DMS114 treated with DMSO at 0.1 percent for 48 hours (cell line): Measurements from ENCODE around the gene TMEM240.
"Not testable (repeated sequence)": the region's sequence is repeated elsewhere in the genome, so short reads cannot be mapped to it uniquely, and the experiment has no call there.

Source experiments
- DNase-seq: peaks from one replicate; lab custom pipeline; 2025; ENCODE audit not compliant: unreplicated experiment; lab: John Stamatoyannopoulos, UW

TMEM240 gene

DNA sequence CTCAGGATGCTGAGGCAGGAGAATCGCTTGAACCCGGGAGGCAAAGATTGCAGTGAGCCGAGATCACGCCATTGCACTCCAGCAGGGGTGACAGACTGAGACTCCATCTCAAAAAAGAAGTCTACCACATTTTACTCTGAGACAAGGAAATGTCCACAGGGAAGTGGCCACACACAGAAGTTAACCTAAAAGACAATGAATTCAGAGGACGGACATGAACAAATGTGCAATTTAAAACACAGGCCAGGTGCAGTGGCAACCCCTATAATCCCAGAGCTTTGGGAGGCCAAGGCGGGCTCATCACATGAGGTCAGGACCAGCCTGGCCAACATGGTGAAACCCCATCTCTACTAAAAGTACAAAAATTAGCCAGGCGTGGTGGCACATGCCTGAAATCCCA lies 17.3 kb upstream of the TMEM240 start:
- not testable (repeated sequence) for DNase-seq

DNA sequence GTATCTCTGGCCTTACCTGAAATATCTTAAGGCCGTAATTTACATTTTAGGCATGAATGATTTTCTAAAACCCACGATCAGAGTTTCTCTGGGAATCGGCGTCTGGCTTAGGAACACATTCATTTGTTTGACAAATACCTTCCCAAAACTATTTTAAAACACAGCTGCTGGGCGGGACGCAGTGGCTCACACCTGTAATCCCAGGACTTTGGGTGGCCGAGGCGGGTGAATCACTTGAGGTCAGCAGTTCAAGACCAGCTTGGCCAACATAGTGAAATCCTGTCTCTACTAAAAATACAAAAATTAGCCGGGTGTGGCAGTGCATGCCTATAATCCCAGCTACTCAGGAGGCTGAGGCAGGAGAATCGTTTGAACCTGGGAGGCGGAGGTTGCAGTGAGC lies 16.5 kb upstream of the TMEM240 start:
- not testable (repeated sequence) for DNase-seq

- DNase-seq = no peak
These were observed 16.1 kb upstream of the TMEM240 start for GRCh38 chr1:1556505-1556904.

GRCh38 chr1:1554926-1555915 lies 14.8 kb upstream of the TMEM240 start:
- DNase-seq = no peak

DNA sequence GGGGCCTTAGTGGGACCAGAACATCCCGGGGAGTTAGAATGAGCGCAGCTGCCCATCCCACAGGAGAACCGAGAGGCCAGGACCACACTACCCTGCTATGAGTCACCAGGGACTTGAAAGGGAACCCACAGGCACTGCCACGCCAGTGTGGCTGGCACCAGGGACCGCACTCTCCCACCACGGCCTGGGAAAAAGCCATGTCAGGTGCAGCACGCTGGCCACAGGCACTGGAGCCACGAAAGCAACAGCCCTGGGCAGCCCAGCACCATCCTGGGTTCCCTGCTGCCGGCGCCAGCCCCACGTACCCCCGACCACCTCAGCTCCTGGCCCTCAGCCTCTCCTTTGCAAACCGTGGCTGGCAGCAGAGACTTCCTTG lies 14.1 kb upstream of the TMEM240 start:
- no peak for DNase-seq

GRCh38 chr1:1553821-1554494 lies 13.5 kb upstream of the TMEM240 start:
- DNase-seq = no peak

DNA sequence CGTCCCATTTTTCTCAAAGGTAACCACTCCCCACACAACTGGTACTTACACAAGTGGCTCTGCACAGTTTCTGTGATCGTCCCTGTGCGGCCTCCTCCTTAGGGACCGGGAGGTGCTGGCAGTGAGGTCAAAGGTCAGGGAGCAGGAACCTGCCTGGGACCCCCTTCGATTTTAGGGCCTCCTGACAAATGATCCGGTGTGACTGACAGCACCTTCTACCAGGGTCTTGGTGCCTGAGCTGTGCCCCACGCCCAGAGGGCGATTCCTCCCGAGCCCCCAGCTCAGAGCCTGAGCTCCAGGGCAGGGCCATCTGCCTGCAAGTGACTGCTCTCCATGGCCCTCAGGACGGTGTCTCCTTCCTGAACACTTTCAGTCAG lies 11.8 kb upstream of the TMEM240 start:
- no peak for DNase-seq

- DNase-seq = no peak
These were observed 11.3 kb upstream of the TMEM240 start for GRCh38 chr1:1551524-1552262.

DNA sequence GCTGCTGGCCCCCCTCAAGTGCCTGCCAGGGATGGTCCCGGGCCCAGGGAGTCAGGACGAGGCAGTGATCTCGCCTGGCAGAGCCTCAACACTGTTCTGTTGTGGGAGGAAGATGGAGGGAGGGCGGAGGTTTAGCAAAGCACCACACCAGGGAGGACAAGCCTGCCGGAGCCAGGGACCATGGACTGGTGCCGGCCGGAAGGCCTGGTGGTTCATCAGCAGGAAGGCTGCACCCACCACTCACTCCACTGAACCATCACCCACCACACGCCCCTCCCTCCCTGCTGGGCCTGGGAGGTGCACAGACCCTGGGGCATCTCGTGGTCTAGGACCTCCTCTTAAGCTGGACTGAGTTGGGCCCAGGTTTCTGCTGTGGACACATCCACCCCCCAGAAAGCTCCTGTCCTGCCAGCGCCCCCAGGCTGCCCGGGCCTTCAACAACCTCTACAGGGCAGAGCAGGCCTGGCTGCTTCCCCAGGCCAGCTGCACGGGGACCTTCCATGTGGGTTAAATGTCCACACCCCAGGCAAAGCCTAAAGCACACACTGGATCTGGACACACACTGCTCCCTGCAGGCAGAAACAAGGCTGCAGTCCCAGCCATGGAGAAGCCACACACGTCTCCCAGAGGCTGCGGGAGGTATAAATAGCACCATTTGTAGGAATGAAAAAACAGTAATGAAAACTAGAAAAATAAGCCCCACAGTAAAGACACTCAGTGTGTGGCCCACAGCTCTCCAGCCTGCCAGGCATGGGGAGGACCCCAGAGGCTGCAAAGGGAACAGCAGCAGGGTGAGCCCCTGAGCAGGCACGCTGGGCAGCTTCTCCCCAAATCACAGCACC lies 10.4 kb upstream of the TMEM240 start:
- DNase-seq = peak; percentile 19

GRCh38 chr1:1550087-1550486 lies 9.7 kb upstream of the TMEM240 start:
- DNase-seq = no peak

DNA sequence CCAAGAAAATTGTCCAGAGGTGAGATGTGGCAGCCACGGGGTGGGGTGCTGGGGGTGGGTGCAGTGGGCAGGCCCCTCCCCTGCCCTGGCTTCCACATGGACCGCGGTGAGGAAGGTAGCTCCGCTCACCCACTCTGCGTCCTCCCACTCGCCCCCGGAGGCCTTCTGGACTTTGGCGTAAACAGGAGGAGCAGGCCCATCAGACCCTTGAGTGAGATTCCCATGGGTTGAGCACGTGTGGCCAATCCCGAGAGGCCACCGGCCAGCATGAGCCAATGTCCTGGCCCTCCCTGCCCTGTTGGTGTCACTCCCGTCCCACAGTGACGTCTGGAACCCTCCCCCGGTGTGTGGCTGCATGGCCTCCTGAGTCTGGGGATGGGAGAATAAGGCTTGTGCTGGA lies 8.2 kb upstream of the TMEM240 start:
- no peak for DNase-seq

DNA sequence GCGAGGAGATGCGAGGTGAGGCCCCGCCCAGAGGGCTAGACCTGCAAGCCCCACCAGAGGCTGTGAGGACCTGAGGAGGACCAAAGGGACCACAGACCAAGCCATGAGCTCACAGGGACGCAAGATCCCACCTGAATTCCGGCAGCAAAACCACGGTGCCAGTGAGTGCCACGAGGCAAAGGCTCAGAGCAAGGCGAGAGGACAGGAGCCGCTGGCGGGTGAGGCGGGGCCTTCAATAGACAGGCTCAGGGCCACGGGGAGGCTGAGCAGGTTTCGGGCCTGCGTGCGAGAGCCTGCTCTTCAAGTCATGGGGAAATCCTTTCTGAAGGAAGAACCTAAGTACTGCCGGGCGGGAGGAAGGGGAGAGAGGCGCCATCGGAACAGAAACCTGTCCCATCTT lies 7.1 kb upstream of the TMEM240 start:
- no peak for DNase-seq

- no peak for DNase-seq
These were observed 6.6 kb upstream of the TMEM240 start for GRCh38 chr1:1547011-1547410.

- no peak for DNase-seq
These were observed 5.7 kb upstream of the TMEM240 start for GRCh38 chr1:1545946-1546737.

DNA sequence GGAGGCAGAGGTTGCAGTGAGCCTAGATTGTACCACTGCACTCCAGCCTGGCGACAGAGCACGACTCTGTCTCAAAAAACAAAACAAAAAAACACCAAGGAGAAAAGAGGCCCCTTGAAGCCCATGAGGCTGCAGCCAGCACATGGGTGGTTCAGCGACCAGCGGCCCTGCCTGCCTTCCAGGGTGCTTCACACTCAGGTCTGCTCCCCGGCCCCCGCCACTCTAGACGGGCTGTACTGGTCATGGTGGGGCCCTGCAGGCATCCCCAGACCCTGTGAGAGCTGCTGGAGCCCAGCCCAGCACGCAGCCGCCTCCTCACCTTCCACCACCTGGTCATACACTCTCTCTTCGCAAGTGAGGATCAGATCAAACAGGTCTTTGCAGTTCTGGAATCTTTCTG lies 4.1 kb upstream of the TMEM240 start:
- no peak for DNase-seq

GRCh38 chr1:1543706-1544099 lies 3.3 kb upstream of the TMEM240 start:
- DNase-seq = no peak

DNA sequence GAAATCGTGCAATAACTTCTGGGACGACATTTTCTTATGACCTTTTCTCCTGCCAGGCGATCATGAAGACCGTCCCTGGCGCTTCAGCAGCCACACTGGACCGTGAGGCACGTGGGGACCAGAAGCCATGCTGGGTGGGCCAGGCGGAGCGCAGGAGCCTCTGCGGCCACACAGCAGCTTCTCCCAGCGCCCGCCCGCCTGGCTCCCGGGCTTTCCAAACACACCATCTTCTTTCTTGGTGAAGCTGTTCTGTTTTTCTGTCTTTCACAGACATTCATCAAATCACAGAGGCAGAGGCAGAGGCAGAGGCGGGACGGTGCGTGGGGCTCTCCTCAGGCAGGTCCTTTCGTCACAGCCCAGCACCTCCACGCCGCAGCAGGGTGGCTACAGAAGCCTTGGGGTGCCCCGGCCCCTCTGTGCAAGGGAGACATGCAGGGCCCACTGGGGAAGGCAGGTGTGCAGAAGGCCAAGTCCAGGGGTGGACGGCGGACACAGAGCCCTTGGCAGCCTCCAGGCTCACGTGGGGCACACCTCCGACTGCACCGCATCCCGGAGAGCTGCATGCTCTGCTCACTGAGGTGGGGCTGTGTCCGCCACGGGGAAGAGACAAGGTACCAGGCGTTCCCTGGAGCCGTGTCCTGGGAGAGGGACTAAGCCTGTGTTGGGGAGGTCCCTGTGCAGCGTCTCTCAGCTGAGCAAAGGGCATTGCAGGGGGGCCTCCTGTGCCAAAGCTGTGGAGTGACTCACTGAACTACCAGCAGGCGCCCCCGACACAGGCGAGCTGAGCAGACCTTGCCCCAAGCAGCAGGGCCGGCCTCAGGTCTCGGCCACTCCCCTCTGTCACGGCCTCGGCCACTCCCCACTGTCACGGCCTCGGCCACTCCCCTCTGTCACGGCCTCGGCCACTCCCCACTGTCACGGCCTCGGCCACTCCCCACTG lies 2.6 kb upstream of the TMEM240 start:
- no peak for DNase-seq

DNA sequence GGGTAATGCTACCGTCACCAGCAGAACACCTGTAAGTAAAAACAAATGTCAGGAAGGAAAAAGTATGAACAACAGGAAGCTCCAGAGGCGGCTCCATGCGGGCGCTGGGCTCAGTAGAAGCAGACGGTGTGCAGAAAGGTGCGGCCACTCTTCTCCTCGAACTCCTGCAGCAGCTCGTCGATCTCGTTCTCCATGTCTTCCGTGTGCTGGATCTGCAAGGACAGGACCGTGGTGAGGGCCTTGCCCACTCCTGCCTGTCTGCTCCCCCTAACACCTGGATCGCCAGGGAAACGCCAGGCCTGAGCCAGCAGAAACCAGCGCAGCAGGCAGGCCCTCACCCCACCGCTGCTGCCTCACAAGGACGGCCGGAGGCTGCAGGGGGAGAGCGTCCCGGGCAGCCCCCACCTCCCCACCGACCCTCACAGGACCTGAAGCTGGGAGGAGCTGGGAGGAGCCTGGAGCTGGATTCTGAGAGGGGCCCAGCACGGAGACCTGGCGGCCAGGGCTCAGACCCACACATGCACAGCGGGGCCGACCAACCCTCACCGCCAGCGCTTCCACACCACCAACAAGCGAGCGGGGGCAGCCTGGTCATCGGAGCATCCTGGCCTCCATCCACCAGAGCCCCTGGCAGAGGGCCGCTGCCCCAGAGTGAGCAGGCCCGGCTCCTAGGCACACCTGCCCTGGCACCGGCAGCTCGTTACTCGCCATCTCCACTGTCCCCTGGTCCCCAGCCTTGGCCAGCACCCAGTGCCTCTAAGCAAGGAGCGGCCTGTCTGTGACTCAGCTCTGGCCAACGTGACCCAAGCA lies 1.7 kb upstream of the TMEM240 start:
- no peak for DNase-seq
